Measurements from ENCODE around the gene EFNB2. TPM values are rescaled to one million over a fixed set of nuclear protein-coding genes. Genes with fewer than 3 reads are reported as not detected.

EFNB2 gene, protein sequence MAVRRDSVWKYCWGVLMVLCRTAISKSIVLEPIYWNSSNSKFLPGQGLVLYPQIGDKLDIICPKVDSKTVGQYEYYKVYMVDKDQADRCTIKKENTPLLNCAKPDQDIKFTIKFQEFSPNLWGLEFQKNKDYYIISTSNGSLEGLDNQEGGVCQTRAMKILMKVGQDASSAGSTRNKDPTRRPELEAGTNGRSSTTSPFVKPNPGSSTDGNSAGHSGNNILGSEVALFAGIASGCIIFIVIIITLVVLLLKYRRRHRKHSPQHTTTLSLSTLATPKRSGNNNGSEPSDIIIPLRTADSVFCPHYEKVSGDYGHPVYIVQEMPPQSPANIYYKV
- total RNA-seq = 31.4 and 77.6 TPM in 2 replicates

DNA sequence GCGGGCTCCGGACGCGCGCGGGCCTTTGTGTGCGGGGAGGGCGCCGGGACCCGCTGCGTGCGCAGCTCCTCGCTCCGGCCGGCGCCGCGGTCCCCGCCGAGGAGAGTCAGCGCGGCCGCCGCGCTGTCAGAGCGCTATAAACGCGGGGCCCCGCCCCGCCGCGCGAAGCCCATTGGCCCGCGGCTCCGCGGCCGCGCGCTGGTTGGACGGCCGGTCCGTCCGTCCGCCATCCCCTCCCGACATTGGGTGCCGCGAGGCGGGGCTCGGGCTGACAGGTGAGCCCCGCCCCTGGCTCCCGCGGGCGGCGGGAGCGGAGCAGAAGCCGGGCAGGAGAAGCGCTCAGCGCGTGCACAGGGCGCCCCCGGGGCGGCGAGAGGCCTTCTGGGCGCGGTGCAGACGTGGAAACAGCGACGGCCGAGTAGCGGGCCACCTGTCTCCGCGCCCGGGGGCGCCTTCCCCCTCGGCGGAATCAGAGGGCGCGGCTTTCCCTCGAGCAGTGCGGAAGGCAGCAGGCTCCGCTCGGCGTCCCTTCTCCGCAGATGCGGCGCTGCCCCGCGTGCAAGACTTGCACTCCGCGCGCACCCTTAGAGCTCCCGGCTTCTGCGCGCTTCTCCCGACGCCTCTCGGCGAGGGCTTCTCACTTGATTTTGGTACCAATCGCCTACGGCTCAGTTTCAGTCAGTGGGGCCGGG, at the start of gene EFNB2:
EFNB2 (minus strand) TSS at position 111 of the 692 bp plus-strand sequence. CDS start 698 bp downstream, outside the sequence.
- peak; percentile 68 for DNase-seq (ENCODE audit: low read depth, low spot score)

DNA sequence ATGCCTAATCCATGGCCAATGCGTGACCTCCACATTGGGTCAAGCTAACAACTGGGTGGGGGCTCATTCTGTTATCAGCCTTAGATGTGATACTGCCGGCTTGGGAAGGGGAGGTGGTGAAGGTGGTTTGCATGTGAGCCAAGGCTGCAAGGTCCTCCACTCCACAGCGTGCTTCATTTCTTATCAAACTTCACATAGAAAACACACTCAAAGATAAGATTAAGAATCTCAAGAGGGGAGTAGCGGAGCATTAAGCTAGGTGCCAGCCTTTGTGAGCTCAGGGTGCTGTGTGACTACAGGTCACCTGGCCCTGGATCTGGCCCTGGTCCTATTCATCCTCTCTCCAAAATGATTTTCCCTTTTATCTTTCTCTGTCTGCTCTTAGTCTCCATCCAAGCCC, 45.8 kb upstream of the EFNB2 start:
- no peak for DNase-seq (ENCODE audit: low read depth, low spot score)

DNA sequence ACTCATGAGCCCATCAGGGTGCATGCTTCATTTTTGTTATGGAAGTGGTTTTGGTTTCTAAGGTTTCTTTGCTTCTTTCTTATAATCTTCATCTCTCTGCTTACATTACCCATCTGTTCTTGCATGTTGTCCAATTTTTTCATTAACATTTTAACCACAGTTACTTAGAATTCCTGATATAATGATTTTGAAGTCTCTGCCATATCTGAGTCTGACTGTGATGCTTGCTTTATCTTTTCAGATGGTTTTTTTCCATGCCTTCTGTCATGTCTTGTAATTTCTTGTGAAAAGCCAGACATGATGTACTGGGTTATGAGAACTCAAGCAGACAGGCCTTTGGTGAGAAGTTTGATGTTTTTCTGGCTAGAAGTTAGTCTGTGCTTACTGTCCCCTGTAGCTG, 40.4 kb upstream of the EFNB2 start:
- no peak for DNase-seq (ENCODE audit: low read depth, low spot score)

DNA sequence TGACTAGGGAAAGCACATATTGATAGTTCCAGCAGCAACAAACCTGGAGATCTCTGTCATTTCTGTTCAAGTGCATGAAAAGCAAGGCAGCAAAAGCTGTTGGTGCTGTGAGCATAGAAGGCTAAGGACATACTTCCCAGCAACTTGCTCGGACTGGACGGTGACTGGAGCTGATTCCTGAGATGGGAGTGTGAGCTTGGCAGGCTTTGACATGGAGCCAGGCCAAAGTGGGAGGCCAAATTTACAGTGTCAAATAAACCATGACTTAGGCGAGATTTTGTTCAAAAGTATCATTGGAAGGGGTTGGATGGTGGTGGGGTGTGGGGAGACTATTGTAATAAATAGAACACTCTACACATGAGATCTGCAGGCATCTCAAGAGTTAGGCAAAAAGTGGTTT, 38.4 kb upstream of the EFNB2 start:
- no peak for DNase-seq (ENCODE audit: low read depth, low spot score)

DNA sequence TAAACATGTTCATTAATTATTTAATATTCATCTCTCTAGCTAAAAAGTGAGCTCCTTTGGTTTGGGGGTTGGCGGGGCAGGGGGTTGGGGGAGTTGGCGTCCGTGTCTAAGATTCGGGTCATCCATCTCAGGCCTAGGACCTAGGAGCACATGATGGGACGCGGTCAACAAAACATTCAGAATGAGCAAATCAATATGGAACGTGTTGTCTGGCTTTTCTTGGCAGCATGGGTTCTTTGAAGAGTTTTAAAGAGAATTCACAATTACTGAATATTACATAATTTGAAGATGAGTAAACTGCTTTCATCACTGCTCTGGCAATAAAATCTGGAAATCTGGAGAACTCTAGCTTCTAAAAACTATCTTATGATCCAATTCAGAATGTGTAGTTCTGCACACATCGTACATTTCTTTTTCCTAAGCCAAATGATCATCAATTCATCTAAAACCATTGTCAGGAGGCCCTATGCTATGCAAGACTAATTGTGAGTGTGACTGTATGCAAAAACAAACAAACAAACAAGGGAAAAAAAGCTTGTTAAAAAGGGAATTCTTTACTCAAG, 37.9 kb upstream of the EFNB2 start:
- no peak for DNase-seq (ENCODE audit: low read depth, low spot score)

DNA sequence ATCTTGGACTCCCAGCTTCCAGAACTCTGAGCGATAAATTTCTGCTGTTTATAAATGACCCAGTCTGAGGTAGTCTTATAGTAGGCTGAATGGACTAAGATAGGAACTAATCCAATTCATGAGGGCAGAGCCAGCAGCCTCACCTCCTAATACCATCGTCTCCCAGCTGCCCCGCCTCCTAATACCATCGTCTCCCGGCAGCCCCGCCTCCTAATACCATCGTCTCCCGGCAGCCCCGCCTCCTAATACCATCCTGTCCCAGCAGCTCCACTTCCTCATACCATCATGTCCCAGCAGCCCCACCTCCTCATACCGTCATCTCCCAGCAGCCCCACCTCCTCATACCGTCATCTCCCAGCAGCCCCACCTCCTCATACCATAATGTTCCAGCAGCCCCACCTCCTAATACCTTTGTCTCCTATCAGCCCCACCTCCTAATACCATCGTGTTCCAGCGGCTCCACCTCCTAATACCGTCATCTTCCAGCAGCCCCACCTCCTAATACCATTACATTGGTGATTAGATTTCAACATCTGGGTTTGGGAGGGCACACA, 34.9 kb upstream of the EFNB2 start:
- peak; percentile 60 for DNase-seq (ENCODE audit: low read depth, low spot score)

DNA sequence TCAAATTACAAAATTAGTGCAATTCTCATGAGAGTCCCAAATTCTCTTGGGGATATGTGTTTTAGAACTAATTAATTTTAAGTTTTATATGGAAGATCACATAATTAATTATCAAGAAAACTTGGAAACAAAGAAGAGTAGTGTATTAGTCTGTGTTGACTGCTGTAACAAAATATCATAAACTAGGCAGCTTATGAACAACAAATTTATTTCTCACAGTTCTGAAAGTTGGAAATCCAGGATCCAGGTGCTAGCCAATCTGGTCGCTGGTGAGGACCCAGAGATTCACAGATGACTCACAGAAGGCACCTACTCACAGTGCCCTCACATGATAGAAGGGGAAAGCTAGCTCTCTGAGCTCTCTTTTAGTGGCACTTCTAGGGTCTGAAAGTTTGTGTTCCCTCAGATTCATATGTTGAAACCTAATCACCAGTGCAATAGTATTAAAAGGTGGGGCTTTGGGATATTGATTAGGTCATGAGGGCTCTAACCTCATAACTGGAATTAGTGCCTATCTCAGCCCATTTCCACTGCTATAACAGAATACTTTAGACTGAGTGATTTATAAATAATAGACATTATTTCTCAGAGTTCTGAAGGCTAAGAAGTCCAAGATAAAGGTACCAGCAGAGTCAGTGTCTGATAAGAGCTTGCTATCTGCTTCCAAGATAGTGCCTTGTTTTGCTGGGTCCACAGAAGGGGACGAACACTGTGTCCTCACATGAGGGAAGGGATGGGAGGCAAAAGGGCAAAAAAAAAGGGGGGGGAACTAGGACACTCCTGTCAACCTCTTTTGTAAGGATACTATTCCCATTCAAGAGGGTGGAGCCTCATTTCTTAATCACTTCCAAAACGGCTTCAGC, 34.0 kb upstream of the EFNB2 start:
- no peak for DNase-seq (ENCODE audit: low read depth, low spot score)

DNA sequence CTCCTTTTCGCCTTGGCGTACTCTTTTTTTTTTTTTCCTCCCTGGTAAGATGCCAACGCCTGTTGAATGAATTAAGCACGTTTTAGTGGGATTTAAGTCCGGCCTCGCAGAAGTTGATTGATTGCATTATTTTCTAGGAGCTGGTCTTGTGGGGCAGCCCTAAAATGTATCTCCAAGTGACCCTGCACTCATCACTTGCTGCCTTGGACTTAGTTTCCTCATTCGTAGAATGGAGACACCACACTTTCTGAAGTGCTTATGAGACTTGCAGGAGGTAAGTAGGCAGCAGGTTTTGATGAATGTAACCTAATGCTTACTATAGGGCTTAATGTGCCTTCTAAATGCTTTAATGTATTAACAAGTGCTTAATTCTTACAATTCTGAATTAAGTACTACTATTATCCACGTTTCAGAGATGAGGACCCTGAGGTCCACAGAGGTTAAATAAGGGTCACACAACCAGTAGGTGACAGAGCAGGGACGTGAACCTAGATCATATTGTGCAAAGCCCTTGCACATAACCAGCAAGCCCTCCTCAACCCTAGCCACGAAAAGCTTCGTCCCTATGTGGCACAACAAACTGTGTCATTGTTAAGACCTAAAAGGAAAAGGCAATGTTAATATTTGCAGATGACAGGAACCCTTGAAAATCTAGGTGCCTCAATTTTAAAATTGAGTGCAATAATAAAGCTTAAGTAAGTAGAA, 33.0 kb upstream of the EFNB2 start:
- no peak for DNase-seq (ENCODE audit: low read depth, low spot score)

DNA sequence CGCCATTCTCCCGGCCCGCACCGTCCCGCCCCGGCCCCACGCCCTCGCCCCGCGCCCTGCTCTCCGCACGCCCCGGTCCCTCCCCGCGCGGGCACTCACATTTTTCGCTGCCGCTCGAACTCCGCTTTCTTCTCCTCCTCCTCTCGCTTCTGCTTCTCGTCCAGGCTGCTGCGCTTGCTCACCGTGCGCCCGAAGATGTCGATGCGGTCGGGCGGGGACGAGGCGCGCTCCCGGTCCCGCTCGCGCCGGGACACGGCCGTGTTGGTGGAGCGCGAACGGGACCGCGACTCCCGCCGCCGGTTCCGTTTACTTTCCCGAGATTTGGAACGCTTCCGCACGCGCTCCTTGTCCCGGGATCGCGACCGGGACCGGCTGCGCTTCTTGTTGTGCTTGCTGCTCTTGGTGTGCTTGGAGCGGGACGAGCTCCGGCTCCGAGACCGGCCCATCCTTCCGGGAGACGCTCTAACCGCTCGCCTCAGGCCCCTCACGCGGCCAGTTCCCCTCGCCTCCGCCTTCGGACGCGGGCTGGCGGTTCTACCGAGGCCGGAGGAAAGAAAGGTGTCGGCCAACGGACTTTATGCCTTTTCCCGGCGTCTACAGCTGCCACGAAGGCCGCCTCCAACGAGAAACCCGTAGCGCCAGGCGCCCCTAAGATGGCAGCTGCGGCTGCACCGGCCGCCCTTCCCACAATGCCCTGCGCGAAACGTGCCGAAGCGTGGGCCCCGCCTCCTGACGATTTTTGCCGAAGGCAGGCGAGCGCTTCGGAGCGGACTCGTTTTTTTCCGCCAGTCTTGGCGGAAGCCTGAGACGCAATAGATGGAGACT, 32.2 kb upstream of the EFNB2 start, which contains the start of gene ARGLU1:
ARGLU1 (minus strand) TSS at position 664 of the 825 bp plus-strand sequence; CDS start at position 446, 218 bp downstream.
- DNase-seq (ENCODE audit: low read depth, low spot score) = peak; percentile 75

DNA sequence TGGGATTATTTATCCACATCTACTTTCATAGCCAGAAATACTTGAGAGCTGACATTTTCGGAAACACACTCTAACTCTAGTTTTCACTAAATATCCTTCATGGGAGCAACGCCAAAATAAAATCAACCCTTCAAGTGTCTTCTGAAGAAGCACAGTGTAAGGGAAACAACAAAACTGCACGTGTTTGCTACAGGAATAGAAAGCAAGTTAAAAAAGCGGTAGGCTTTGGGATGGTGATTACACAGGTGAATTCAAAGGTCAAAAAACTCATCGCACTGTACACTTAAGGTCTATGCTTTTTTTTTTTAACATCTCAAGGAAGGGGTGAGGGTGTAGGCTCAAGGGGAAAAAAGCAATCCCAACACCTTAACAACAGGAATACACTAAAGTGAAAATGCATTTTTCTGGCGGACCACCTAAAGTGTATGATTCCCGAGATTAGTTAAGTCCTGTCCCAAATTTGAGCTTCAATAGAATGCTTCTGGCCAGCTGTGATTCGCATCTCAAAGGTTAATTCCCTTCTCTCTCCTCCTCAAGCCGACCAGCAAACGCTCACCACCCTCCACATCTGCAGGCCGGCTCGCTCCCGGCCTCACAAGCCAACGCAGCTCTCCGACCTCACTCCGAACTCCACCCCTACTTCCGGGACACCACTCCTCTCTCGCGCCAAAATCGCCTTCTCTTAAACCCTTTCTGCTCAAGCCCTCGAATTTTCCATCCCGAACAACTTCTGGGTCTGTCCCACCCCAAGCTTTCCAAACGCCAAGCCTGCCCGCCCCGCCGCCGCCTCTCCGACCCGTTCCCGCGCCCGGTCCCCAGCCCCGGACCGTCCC, 31.4 kb upstream of the EFNB2 start:
- DNase-seq (ENCODE audit: low read depth, low spot score) = no peak

DNA sequence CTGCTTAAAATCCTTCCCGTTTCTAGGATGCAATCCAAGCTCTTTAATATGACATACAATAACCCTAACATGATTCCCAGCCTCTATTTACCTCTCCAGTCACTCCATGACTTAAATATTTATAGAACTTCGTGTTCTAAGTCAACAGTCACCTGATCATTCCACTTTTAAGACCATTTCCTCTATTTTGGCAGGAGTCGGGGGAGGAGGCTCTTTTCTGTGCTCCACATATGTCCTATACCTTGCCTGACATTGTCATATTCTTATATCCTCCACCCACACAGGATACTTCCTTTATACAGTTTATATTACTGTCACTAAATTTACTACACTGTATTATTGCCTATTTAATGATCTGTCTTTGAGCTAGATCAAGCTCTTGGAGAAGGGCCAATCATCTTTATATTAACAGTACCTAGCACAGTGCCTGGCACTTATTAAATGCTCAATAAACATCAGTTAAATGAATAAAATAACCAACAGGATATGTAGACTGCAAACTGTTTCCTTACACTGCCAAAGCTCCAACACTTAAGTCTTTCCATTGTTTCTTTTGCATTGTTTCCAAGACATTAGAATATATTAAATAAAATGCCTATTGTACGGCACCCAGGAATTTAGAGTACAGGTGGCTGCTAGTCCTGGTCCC, 29.8 kb upstream of the EFNB2 start:
- DNase-seq (ENCODE audit: low read depth, low spot score) = no peak

DNA sequence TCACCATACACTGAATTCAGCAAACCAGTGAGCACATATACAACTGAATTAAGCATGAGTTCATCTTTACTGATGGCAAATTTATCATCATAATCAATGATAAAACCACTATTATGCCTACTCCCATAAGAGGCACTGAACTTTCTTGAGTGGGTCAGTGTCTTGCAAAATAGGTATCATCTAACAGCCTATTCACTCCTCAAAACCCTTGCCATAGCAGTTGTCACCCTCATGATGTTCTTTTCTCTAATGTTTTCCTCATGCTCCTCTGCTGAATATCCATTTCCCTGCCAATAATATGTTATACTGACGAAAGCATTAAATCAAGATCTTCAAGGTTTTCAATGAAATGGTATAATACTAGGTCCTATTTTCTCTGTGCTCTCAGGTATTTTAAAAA, 26.8 kb upstream of the EFNB2 start:
- DNase-seq (ENCODE audit: low read depth, low spot score) = no peak

DNA sequence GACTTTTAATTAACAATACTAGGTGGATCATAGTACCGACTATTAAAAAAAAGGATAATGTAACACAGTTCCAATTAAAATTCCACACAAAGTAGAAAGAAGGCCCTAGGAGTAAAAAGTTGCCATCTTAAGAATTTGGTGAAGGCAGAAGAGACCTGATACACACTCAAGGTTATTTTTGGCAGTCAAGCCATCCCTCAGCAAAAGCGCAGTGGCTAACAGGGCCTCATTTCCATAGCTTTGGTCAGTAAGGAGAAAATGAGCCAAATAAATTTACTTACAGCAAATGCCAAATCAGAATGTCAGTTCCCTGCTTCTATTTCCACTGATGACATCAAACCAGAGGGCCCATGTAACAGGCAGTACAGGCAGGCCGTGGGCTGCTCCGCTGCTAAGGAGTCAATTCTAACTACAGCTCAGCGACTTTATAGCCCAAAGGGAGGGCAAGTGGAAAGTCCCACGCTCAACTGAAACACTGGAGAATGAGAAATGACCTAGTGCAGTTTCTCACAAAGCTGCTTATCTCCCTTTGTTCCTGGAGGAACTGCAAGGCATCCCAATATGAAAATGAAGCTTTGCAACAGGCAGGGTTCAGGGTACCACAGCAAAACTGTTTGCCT, 26.2 kb upstream of the EFNB2 start:
- no peak for DNase-seq (ENCODE audit: low read depth, low spot score)

DNA sequence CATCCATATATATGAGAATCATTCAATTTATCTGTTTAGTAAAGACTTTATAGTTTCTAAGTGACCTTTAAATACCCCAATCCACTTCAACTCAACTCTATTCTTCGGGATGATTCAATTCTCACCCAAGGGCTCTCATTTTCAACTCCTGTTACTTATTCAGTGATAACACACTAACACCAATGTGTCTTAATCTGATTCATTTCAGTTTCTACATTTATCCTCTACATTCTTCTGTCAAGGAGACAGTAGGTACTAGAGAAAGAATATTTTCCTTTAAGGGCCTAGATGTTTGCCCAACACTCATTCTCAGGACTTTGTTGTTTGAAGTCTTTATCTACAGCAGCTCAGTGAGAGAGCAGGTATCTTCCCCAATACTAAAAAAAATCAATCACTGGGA, 25.4 kb upstream of the EFNB2 start:
- DNase-seq (ENCODE audit: low read depth, low spot score) = no peak

DNA sequence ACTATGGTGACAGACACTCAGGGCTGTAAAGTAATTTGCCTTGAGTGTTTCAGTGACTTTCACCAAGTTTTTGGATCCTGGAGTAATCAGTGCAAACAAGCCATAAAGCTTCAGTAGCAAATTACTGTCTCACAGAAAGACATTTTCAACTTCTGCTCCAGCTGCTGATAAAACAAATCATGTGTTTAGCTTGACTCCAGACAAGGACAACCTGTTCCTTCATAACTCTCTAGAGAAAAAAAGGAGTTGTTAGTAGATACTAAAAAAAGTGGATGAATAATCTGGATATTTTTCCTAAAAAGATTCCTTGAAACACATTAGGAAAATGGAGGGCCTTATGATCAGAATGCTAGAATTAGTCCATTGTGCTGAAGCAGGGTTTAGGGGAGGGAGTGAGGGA, 23.1 kb upstream of the EFNB2 start:
- DNase-seq (ENCODE audit: low read depth, low spot score) = no peak

DNA sequence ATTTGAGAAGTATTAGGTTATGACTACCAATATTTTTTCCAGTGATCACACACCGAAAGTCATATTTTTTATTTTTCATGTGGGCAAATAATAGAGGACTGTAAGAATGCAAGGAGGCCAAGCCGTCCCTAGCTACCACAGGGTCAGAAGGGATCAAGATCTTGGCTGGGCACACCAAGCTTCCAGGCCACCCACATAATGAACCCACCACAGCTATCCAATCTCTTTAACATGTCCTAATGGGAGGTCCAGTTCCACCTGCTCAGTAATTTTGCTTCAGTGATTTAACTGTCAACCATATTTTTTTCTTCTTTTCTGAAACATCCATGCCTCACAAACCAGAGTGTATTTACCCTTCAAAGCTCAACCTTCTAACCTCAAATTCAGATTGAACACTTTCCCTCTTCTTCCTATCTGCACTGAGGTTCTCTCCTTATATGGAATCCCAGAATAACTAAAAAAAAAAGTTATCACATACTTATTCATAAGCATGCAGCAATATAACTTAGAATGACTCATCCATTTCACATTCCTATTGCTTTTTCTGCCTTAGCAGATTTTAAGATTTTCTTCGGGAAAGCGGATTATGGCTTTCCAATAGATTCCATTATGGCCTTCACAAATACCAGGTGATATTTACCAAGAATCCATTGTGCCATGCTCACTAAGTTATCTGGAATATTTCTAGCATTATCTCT, 20.3 kb upstream of the EFNB2 start:
- no peak for DNase-seq (ENCODE audit: low read depth, low spot score)

DNA sequence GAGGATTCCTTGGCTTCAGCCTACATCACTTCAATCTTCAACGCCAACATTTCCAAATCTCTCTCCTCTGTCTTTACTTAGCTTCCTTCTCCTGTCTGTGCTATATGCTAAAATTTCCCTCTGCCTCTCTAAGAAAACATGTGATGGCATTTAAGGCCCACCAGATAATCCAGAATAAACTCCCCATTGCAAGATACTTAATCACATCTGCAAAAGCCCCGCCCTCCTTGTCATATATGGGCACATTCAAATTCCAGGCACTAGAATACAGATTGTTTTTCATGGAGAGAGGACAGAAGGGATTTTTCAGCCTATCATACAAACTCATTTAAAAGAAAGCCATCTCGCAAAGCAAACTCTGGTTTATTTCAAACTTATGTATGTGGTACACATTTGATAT, 16.3 kb upstream of the EFNB2 start:
- DNase-seq (ENCODE audit: low read depth, low spot score) = no peak
